ENCODE measurements around the gene PALM. TPM values are rescaled to one million over a fixed set of nuclear protein-coding genes. Genes with fewer than 3 reads are reported as not detected.
A peak's percentile ranks its signal among the peaks of the same experiment; 100 is the strongest.

Gene PALM
- total and polyA plus RNA-seq, 9 of the 15 experiments (the other 6 are each of a cell fraction or from before 2014, with no cell fraction given) = 0.04 to 6.6 (median 1.7) TPM

- TF ChIP-seq, protein P1, sequence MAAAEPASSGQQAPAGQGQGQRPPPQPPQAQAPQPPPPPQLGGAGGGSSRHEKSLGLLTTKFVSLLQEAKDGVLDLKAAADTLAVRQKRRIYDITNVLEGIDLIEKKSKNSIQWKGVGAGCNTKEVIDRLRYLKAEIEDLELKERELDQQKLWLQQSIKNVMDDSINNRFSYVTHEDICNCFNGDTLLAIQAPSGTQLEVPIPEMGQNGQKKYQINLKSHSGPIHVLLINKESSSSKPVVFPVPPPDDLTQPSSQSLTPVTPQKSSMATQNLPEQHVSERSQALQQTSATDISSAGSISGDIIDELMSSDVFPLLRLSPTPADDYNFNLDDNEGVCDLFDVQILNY (CRISPR knock-in tag; IDR thresholded peaks at IDR 0.05) = no peak
- TF ChIP-seq CTBP1 (IDR thresholded peaks at IDR 0.05; ENCODE audit: borderline replicate concordance) (peak; percentile 77; the same call in 1 of the 2 replicates), HNRNPH1 (optimal IDR thresholded peaks at IDR 0.05; ENCODE audit: low read depth, low read length) (no peak), MAFF (IDR thresholded peaks at IDR 0.05; ENCODE audit: low read length) (no peak), BCLAF1 (IDR thresholded peaks at IDR 0.05; ENCODE audit: borderline replicate concordance in 1 of 2, control insufficient read depth in 1 of 2, low read depth in 2 of 2, low read length in 1 of 2) (no peak), ZKSCAN3 (CRISPR knock-in tag; IDR thresholded peaks at IDR 0.05) (no peak), SIX5 (IDR thresholded peaks at IDR 0.05; ENCODE audit: borderline replicate concordance in 1 of 2, insufficient read depth in 1 of 2, low read depth in 1 of 2, low read length in 2 of 2) (peak; percentile 85 to 87), XRCC5 (IDR thresholded peaks at IDR 0.05; ENCODE audit: low read depth, low read length) (peak; percentile 88; the same call in 1 of the 2 replicates), GTF2A2 (tag; IDR thresholded peaks at IDR 0.05) (no peak), IFI16 (CRISPR knock-in tag; IDR thresholded peaks at IDR 0.05) (no peak), HNRNPLL (IDR thresholded peaks at IDR 0.05; ENCODE audit: low read depth, low read length, poor library complexity, severe bottlenecking) (peak; percentile 57), ZNF668 (CRISPR knock-in tag; IDR thresholded peaks at IDR 0.05) (no peak), ZNF57 (CRISPR knock-in tag; IDR thresholded peaks at IDR 0.05) (no peak), CCNT2 (IDR thresholded peaks at IDR 0.05; ENCODE audit: borderline replicate concordance, extremely low read depth, insufficient read length, low read depth, low read length) (peak; percentile 60), ZNF431 (CRISPR knock-in tag; IDR thresholded peaks at IDR 0.05) (no peak; the same call in 1 of the 2 replicates), HDAC3 (IDR thresholded peaks at IDR 0.05; ENCODE audit: borderline replicate concordance, partially characterized antibody) (no peak)
- TF ChIP-seq, protein P2, sequence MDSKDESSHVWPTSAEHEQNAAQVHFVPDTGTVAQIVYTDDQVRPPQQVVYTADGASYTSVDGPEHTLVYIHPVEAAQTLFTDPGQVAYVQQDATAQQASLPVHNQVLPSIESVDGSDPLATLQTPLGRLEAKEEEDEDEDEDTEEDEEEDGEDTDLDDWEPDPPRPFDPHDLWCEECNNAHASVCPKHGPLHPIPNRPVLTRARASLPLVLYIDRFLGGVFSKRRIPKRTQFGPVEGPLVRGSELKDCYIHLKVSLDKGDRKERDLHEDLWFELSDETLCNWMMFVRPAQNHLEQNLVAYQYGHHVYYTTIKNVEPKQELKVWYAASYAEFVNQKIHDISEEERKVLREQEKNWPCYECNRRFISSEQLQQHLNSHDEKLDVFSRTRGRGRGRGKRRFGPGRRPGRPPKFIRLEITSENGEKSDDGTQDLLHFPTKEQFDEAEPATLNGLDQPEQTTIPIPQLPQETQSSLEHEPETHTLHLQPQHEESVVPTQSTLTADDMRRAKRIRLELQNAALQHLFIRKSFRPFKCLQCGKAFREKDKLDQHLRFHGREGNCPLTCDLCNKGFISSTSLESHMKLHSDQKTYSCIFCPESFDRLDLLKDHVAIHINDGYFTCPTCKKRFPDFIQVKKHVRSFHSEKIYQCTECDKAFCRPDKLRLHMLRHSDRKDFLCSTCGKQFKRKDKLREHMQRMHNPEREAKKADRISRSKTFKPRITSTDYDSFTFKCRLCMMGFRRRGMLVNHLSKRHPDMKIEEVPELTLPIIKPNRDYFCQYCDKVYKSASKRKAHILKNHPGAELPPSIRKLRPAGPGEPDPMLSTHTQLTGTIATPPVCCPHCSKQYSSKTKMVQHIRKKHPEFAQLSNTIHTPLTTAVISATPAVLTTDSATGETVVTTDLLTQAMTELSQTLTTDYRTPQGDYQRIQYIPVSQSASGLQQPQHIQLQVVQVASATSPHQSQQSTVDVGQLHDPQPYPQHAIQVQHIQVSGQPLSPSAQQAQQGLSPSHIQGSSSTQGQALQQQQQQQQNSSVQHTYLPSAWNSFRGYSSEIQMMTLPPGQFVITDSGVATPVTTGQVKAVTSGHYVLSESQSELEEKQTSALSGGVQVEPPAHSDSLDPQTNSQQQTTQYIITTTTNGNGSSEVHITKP (IDR thresholded peaks at IDR 0.05; ENCODE audit: partially characterized antibody) = peak; percentile 47
These were observed 88.2 kb downstream of the PALM start, which contains the start of gene PTBP1 (continued) for GRCh38 chr19:796692-797527.

Data from K562 (cell line).